HUES48 (cell line): ENCODE results near the gene CDS1.

Experiments
- H3K27ac ChIP-seq: one replicate; pipeline ENCODE4 v1.7.0; 2013; ENCODE audit warnings: low read depth, low read length, inconsistent platforms
- H3K27me3 ChIP-seq: 2 replicates; pipeline ENCODE4 v1.6.1; 2013; ENCODE audit warnings: mild to moderate bottlenecking, low read length; ENCODE audit not compliant: control insufficient read depth, insufficient read depth
- H3K36me3 ChIP-seq: 2 replicates; pipeline ENCODE4 v1.6.1; 2013; ENCODE audit warnings: low read length; ENCODE audit not compliant: control insufficient read depth, insufficient read depth
- H3K4me1 ChIP-seq: 2 replicates; pipeline ENCODE4 v1.6.1; 2013; ENCODE audit warnings: mild to moderate bottlenecking, low read length; ENCODE audit not compliant: control insufficient read depth, insufficient read depth
- H3K4me3 ChIP-seq: 2 replicates; pipeline ENCODE4 v1.5.1; 2013; ENCODE audit warnings: mild to moderate bottlenecking, low read depth, low read length
- H3K9ac ChIP-seq: 2 replicates; pipeline ENCODE4 v1.6.1; 2013; ENCODE audit warnings: mild to moderate bottlenecking, low read depth, low read length, moderate library complexity
- H3K9me3 ChIP-seq: 2 replicates; pipeline ENCODE4 v1.6.1; 2013; ENCODE audit warnings: low read length; ENCODE audit not compliant: control insufficient read depth, insufficient read depth

Gene CDS1

DNA sequence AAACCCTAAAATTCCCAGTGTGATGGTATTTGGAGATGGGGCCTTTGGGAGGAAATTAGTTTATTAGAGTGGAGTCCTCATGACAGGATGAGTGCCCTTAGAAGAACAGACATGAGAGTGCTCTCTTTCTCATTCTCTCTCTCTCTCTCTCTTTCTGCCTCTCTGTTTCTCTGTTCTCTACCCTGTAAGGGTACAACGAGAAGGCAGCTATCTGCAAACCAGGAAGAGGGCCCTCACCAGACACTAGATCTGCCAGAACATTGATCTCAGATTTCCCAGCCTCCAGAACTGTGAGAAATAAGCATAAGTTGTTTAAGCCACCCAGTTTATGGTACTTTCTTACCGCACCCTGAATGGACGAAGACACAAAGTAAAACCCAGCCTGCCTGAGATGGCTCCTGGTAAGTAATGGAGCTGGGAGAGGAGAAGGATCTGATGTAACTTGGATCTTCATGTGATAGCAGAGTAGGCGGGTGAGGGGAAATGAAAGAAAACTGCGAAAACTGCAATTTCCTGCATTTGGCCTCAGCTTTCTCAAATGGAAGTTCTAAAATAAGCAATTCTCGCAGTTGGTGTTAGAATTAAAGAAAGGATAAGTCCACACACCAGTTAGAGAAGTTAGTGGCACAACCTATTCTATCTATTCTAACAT lies 8.7 kb upstream of the CDS1 start:
- H3K9me3 ChIP-seq: no peaks in the 10 kb centered on the region
- no peak overlapping the region for H3K4me3 ChIP-seq
- H3K27me3 ChIP-seq: no peaks in the 10 kb centered on the region
- no peak overlapping the region for H3K9ac ChIP-seq
- no peaks in the 10 kb centered on the region for H3K36me3 ChIP-seq
- peaks cover 13% of the 10 kb centered on the region for H3K4me1 ChIP-seq
- H3K27ac ChIP-seq: no peak overlapping the region

- Histone ChIP-seq H3K27ac (peak overlapping the region; percentile 59), H3K9ac (no peak overlapping the region), H3K4me1 (peaks cover 20% of the 10 kb centered on the region), H3K36me3 (no peaks in the 10 kb centered on the region), H3K4me3 (no peak overlapping the region), H3K9me3 (no peaks in the 10 kb centered on the region), H3K27me3 (peaks cover 9% of the 10 kb centered on the region)
Measured at GRCh38 chr4:84578540-84579402, 4.2 kb upstream of the CDS1 start.

GRCh38 chr4:84579403-84579776 lies 3.5 kb upstream of the CDS1 start:
- Histone ChIP-seq H3K27ac (peak overlapping the region; percentile 59), H3K9me3 (no peaks in the 10 kb centered on the region), H3K27me3 (peaks cover 15% of the 10 kb centered on the region), H3K36me3 (no peaks in the 10 kb centered on the region), H3K9ac (no peak overlapping the region), H3K4me3 (no peak overlapping the region), H3K4me1 (peaks cover 26% of the 10 kb centered on the region)

DNA sequence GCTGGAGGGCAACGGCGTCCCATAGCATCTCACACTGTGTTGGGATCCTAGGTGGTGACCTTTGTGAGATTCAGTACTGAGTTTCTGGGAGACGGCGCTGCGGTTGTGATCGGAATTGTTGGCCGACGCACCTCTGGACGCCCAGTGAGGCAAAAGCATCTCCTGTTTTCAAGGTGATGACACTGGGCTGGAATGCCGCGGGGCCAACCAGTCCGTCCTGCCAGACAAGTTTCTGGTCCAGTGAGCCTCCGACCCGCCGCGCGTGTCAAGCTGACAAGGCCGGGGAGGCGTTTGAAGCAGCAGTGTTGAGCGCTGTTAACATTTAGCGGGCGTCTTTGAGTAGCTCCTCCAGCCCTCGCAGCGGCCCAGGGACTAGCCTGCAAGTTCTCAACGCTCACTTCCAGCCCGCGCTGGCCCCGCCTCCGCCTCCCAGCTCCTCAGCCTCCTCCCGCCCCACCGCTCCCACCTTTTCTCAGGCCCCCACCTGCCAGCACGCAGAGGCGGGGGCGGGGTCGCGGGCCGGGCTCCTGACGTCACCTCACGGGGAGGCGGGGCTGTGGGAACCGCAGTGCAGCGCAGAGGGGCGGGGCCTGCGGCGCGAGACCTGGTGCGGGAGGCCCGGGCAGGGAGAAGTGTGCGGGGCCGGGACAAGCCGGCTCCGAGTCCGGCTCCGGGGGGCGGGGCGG lies 482 bp upstream of the CDS1 start:
- peak overlapping the region; percentile 58; the same call in 1 of the 2 replicates for H3K9ac ChIP-seq

DNA sequence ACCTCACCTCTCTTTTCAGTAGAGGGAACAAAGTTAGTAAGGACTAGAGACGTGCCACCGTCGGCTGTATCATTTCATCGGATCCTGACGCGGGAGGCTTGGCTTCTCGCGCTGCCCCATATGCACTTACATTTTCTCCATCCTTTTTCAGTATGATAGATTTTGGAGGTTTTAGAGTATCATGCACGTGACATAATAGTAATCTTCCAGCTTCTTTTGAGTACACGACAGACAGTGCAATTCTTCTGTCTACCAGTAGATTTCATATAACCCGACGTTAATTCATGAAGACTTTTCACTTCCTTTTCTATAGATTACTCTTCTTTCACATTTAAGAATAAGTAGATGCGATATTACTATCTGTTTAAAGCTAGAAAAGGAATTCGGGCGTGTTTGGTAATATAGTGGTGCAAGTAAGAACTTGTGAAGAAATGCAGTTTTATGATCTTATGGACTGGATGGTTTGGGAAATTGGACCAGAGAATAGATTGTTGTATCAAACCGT lies 1.0 kb downstream of the CDS1 start:
- Histone ChIP-seq H3K9ac (peak overlapping the region; percentile 62), H3K4me3 (peak overlapping the region; percentile 85), H3K27me3 (peaks cover 18% of the 10 kb centered on the region), H3K4me1 (peaks cover 47% of the 10 kb centered on the region), H3K27ac (peak overlapping the region; percentile 83), H3K36me3 (no peaks in the 10 kb centered on the region), H3K9me3 (peaks cover 10% of the 10 kb centered on the region)

More for the DNA sequence above, 482 bp upstream of the CDS1 start:
- H3K4me1 ChIP-seq: peaks cover 45% of the 10 kb centered on the region
- peaks cover 18% of the 10 kb centered on the region for H3K27me3 ChIP-seq
- no peaks in the 10 kb centered on the region for H3K36me3 ChIP-seq
- H3K4me3 ChIP-seq: peak overlapping the region; percentile 85
- peak overlapping the region; percentile 83 for H3K27ac ChIP-seq
- H3K9me3 ChIP-seq: no peaks in the 10 kb centered on the region

GRCh38 chr4:84585251-84585650 lies 2.3 kb downstream of the CDS1 start:
- no peaks in the 10 kb centered on the region for H3K36me3 ChIP-seq
- no peak overlapping the region for H3K27ac ChIP-seq
- H3K9me3 ChIP-seq: peaks cover 13% of the 10 kb centered on the region
- peak overlapping the region; percentile 85 for H3K4me3 ChIP-seq
- peaks cover 18% of the 10 kb centered on the region for H3K27me3 ChIP-seq
- peaks cover 41% of the 10 kb centered on the region for H3K4me1 ChIP-seq
- no peak overlapping the region for H3K9ac ChIP-seq

GRCh38 chr4:84594724-84595123 lies 11.8 kb downstream of the CDS1 start:
- H3K4me3 ChIP-seq: no peak overlapping the region
- H3K27ac ChIP-seq: no peak overlapping the region
- H3K36me3 ChIP-seq: no peaks in the 10 kb centered on the region
- H3K4me1 ChIP-seq: peaks cover 31% of the 10 kb centered on the region
- no peaks in the 10 kb centered on the region for H3K27me3 ChIP-seq
- no peaks in the 10 kb centered on the region for H3K9me3 ChIP-seq
- no peak overlapping the region for H3K9ac ChIP-seq

DNA sequence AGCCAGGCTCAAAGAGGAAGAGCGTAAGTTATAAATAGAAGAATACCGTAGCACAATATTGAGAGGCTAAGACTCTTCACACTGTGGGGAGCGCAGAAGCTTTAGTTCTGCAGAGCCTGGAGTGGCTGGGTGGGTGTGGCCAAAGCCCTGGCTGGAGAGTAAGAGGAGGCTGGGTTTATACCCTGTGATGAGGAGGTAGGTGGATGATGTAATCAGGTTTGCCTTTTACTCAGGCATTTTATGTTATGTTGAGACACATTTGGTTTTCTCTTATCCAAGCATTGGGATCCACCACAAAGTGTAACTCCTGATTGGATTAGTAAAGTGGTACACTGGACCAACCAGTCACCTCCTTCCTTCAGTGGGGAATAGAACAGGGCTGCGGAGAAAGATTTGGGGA lies 13.9 kb downstream of the CDS1 start:
- Histone ChIP-seq H3K4me3 (no peak overlapping the region), H3K36me3 (no peaks in the 10 kb centered on the region), H3K9me3 (no peaks in the 10 kb centered on the region), H3K9ac (0 out of 2 replicates have a peak overlapping the region, but pooled peaks have one; percentile 37), H3K27me3 (no peaks in the 10 kb centered on the region), H3K27ac (peak overlapping the region; percentile 33), H3K4me1 (peaks cover 24% of the 10 kb centered on the region)

GRCh38 chr4:84597450-84597849 lies 14.5 kb downstream of the CDS1 start:
- Histone ChIP-seq H3K4me3 (no peak overlapping the region), H3K36me3 (no peaks in the 10 kb centered on the region), H3K4me1 (peaks cover 24% of the 10 kb centered on the region), H3K27ac (peak overlapping the region; percentile 47), H3K27me3 (no peaks in the 10 kb centered on the region), H3K9me3 (no peaks in the 10 kb centered on the region), H3K9ac (no peak overlapping the region)

GRCh38 chr4:84606645-84607044 lies 23.7 kb downstream of the CDS1 start:
- Histone ChIP-seq H3K27me3 (no peaks in the 10 kb centered on the region), H3K27ac (no peak overlapping the region), H3K4me3 (no peak overlapping the region), H3K9ac (no peak overlapping the region), H3K9me3 (no peaks in the 10 kb centered on the region), H3K4me1 (no peaks in the 10 kb centered on the region), H3K36me3 (peaks cover 18% of the 10 kb centered on the region)
